ENCODE data around the gene ZNF283.
A peak's percentile ranks its signal among the peaks of the same experiment; 100 is the strongest.
"Not testable (repeated sequence)": the region's sequence is repeated elsewhere in the genome, so short reads cannot be mapped to it uniquely, and the experiment has no call there.

ZNF283 gene

DNA sequence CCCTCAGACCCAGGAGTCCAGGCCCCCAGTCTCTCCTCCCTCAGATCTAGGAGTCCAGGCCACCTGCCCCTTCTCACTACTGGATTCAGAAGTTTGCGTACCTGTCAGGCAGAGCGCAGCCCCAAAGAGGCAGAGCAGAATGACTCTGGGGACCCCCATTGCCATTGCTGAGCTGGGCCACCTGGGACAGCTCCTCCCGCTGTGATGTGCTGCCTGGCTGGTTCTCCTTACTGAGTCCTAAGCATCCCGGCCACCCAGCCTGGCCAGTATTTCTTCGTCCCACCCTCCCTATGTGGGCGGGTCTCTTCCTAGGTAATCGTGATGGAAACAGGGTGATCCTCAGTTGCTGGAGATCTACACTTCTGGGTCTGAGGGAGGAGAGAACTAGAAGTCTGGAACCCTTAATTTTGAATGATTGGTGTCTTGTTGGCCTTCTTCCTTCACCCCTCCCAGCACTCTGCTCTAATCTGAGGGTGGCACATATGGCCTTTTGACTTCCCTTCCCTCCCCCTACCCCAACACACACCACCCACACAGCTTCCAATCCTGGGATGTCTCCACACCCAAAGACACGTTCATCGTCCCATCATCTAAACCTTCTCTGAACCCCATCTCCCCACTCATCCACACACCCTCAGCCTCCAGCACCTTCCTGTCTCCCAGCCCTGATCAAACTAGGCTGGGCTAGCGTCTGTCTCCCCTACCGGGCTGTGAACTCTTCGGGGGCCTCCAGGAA is 24.7 kb upstream of the ZNF283 start, which contains the start of gene LYPD5:
Gene LYPD5, minus strand, starts transcription at position 232 of the 736 bp plus-strand sequence. Its CDS starts 67 bp downstream, at position 165.
- DNase-seq = no peak

DNA sequence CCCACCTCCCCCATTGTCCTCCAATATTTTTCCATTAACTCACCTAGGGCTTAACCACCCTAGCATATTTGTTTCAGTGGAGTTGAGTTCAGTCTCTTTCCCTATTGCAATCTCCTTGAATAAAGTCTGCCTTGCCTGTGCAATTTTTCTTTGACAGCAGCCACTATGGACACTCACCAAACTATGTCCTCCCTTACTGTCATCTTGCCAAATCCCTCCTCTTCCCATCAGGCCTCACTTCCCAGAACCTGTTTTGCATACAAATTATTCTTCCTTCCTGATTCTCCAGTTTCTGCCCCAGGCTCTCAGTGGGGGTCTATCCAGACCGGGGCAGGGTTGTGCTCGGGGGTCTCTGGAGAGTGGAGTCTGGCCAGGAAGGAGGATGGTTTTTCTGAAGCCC is 22.7 kb upstream of the ZNF283 start:
- no peak for DNase-seq

DNA sequence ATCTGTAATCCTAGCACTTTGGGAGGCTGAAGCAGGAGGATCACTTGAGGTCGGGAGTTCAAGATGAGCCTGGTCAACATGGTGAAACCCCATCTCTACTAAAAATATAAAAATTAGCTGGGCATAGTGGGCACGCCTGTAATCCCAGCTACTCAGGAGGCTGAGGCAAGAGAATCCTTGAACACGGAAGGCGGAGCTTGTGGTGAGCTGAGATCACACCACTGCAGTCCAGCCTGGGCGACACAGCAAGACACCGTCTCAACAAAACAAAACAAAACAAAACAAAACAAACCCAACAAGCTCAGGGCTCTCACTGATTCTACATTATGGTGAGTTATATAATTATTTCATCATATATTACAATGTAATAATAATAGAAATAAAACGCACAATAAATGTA is 20.7 kb upstream of the ZNF283 start:
- not testable (repeated sequence) for DNase-seq

DNA sequence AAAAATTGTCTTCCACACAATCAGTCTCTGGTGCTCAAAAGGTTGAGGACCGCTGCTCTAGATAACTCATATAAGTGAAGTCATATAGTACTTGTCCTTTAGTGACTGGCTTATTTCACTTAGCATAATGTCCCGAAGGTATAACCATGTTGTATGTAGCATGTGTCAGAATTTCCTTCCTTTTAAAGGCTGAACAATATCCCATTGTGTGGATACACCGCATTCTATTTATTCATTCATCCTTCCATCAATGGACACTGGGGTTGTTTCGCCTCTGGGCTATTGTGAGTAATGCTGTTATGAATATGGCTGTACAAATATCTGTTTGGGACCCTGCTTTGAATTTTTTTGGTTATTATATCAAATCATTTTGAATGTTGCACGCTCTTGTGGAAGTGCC is 20.3 kb upstream of the ZNF283 start:
- DNase-seq = no peak

DNA sequence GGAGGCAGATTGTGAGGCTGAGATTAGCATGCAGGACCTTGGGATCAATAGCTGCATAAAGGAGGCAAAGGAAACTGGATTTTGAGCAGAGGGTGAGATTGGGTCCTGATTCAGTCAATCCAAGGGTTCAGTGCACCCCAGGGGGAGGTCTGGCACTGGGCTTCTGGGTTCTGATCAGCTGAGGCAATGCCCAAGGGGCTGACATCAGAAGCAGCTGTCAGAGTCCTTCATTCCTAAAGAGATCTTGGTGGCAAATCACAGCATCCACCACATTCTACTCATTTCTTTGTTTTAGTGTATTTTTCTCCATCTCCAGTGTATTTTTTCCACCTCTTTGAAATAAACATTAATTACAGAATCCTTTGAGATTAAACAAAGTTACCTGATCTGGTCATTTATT is 19.5 kb upstream of the ZNF283 start:
- DNase-seq = no peak

DNA sequence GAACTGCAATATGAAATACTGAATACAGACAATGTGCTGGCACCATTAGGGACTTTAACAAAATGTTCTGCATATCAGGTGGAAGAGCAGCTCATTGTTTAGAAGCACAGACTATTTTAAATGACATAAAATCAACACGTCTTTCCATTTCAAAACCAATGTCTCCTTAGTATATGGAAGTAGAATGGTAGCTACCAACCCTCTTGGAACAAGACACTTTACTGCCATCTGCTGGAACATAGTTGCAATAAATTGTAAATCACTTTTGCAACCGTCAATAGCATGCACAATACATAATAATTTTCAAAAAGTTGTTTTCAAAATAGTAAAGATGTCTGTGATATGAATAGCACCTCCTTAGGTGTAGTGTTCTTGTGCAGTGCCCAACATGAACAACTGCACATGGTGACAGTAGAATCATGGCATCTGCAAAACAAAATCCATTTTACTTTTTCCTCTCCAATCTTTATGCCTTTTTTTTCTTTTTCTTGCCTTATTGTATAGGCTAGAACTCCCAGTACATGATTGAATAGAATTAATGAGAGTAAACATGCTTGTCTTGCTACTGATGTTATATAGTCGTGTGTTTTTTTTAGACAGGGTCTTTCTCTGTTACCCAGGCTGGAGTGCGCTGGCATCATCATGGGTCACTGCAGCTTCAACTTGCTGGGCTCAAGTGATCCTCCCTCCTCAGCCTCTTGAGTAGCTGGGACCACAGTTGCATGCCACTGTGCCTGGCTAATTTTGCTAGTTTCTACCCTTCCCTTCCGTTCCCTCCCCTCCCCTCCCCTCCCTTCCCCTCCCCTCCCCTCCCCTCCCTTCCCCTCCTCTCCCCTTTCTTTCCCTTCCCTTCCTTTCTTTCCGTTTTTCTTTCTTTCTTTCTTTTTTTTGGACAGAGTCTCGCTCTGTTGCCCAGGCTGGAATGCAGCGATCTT is 17.1 kb upstream of the ZNF283 start:
- no peak for DNase-seq

DNA sequence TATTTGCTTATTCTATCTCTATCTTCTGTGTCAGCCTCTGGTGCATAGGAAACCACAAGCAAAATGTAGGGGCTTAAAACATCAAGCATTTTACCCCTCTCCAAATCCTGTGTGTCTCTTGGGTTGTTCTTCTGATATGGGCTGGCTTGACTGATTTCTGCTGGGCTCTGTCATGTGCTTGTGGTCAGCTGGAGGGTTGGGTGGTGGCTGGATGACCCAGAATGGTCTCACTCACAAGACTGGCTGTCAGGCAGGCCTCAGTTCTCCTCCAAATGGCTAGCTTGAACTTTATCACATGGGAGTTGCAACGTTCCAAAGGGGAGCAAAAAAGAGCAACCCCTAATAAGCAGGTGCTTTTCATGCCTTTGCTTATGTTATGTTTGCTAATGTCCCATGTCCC is 15.3 kb upstream of the ZNF283 start:
- DNase-seq = no peak

DNA sequence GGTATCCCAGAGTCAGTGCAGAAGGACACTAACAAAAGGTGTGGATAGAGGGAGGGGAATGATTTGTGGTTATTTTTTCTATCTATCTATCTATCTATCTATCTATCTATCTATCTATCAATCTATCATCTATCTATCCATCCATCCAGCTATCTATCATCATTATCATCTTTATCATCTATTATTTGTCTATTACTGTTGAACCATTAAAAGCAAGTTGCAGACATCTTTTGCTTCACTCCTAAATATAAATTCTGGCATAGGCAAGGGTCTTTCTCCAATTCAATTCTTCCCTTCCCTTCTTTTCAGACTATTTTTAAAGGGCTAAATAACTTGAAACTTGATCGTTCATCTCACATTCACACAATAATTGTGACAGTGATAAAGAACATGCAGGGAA is 14.9 kb upstream of the ZNF283 start:
- DNase-seq = no peak

DNA sequence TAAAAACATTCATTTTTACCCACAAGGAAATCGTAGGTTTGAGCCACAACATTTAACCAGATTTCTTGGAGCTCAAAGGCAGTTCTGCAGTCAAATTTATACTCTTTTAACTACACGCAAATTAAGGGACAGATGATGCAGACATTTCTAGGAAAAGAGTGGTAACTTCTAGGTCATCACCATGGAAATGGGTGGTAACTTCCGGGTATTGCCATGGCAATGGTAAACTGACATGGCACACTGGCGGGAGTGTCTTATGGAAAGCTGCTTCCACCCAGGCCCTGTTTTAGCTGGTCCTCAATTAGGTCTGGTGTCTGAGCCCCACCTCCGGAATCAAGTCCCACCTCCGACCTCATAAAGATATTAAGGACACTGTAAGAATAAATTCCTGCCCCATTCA is 14.4 kb upstream of the ZNF283 start:
- peak; percentile 4 for DNase-seq

DNA sequence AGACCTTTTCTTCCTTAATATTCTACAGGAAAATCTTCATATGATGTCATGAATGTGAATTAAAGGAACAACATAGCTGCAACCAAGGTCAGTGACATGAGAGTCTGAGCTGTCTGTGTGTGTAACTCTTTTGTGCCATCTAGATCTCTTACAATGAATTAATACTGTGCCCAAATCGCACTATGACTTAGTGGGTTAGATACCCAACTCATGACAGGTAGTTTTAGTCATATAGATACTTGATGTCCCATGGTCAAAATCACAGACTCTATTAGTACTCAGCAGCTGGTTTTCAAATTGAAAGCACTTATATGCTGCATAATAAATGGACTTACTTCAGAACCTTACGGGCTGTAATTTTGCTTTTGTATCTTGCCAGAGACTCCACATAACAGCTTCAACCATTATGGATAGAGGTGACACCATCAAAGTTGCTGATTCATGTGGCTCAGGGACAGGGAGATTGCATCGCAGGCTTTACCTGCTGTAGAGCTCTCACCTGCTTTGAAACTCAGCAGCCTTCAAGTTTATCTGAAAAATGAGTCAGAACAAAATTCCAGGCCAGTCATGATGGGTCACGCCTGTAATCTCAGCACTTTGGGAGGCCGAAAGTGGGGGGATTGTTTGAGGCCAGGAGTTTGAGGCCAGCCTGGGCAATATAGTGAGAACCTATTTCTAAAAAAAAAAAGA is 12.3 kb upstream of the ZNF283 start:
- DNase-seq = no peak

DNA sequence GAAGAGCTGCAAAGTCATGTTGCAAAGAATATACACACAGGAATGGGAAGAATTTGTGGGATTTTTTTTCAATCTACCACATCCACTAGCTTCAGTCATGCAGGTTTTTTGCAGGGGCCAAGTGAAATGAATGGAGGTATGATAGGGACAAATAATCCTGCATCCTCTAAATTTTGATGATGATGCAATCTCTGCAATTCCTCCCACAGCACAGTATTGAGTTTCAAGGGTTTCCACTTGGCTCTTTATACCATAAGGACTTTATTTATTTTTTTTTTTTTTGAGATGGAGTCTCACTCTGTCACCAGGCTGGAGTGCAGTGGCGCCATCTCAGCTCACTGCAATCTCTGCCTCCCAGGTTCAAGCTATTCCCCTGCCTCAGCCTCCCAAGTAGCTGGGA is 9.7 kb upstream of the ZNF283 start:
- not testable (repeated sequence) for DNase-seq

DNA sequence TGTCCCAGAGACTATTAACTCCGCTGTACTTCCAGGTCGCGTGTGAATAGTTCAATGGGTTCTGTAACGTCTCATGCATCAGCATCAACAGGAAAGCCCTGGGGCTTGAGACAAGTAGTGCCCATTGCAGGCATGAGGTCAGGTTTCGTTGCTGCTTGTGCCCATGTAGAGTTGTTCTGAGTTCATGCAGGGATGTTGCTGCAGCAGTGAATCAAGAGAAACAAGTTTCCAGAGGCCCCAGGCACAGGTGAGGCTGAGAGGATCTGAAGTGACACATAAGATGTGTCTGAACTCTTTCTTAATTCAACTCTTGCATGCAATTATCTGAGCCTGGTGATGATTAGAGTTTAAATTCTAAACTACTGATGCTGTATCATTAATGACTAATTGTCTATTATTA is 8.6 kb upstream of the ZNF283 start:
- no peak for DNase-seq

DNA sequence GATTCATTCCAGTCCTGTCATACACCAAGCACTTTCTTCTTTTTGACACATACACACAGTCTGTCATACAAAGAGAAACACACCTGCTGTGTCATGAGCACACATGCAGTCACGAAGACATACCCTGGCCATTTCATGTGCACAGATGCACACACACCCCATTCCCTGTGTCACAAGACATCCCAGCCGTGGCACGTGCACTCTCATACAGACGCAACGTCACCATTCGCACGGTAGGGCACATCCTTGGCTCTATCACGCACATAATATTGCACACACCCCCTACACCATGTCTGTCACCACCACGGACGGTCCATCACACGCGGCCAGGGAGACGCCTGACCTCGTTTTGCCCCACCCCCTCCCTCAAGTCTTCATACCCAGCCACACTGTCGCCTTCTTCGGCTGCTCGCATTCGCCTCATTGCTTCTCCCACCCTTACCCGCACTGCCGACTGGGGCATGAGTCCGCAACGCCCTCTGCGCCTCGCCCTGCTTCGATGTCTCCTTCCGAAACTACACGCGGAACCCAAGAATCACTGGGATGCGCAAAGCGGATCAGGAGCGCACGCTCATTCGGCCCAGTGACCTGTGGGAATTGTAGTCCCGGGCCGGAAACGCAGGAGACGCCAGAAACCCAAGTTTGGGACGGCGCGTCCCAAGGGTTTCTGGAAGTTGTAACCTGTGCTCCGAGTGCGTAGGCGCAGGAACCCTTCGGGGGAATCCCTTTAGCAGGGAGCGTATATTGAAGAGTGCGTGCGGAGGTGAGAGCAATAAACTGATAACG is 6.8 kb upstream of the ZNF283 start:
- DNase-seq = peak; percentile 33

DNA sequence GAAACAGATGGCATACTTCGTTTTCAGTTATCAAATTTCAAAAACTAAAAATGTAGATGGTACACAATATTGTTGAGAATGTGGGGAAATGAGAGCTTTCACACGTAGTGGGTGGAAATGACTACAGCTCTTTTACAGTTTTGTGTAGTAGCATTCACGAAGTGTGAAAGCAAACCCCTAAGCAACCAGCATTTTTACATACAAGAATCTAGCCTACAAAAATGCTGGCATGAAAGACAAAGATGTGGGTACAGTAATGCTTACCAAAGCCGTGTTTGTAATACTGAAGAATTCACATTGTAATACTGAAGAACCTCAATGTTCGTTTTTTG is 6.3 kb upstream of the ZNF283 start:
- no peak for DNase-seq

DNA sequence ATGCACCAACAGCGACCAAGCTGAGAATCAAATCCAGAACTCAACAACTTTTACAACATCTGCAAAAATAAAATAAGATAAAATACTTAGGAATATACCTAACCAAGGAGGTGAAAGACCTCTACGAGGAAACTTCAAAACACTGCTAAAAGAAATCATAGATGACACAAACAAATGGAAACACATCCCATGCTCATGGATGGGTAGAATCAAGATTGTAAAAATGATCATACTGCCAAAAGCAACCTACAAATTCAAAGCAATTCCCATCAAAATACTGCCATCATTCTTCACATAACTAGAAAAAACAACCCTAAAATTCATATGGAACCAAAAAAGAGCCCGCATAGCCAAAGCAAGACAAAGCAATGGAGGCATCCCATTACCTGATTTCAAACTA is 3.3 kb upstream of the ZNF283 start:
- DNase-seq = not testable (repeated sequence)

DNA sequence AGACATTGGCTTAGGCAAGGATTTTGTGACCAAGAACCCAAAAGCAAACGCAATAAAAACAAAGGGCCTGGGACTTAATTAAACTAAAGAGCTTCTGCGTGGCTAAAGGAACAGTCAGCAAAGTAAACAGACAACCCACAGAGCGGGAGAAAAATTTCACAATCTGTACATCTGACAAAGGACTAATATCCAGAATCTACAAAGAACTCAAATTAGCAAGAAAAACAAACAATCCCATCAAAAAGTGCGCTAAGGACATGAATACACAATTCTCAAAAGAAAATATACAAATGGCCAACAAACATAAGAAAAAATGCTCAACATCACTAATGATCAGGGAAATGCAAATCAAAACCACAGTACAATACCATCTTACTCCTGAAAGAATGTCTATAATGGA is 2.5 kb upstream of the ZNF283 start:
- DNase-seq = not testable (repeated sequence)

DNA sequence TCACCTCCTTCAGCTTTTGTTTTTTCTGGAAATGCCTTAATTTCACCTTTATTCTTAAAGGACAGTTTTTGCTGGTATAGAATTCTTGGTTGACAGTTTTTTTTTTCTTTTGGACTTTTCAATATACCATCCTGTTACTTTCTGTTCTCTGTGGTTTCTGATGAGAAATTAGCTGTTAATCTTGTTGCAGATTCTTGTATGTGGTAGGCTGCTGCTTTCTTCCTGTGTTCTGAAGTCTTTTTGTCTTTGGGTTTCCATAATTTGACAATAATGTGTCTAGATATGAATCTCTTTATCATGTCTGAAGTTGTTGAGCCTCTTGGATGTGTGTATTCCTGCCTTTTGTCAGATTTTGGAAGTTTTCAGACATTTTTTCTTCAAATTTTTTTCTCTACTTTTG is 12.0 kb downstream of the ZNF283 start:
- DNase-seq = no peak

DNA sequence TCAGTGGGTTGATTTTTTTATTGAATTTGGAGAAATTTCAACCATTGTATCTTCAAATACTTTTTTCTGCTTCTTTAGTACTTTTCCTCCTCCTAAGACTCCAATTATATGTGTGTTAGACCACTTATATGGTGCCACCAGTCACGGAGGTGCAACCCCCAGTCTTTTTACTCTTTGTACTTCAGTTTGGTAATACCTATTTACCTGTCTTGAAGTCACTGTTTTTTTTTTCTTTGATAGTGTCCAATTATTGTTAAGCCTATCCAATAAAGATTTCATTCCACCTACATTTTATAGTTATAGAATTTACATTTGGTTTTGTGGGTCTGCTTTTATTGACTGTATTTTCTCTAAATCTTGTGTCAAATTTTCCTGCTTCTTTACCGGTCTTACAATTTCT is 14.9 kb downstream of the ZNF283 start:
- DNase-seq = no peak

DNA sequence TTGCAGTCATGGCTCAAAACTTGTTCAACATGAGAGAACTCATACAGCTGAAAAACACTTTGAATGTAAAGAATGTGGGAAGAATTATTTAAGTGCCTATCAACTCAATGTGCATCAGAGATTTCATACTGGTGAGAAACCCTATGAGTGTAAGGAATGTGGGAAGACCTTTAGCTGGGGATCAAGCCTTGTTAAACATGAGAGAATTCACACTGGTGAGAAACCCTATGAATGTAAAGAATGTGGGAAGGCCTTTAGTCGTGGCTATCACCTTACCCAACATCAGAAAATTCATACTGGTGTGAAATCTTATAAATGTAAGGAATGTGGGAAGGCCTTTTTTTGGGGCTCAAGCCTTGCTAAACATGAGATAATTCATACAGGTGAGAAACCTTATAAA is 20.1 kb downstream of the ZNF283 start:
- DNase-seq = no peak

DNA sequence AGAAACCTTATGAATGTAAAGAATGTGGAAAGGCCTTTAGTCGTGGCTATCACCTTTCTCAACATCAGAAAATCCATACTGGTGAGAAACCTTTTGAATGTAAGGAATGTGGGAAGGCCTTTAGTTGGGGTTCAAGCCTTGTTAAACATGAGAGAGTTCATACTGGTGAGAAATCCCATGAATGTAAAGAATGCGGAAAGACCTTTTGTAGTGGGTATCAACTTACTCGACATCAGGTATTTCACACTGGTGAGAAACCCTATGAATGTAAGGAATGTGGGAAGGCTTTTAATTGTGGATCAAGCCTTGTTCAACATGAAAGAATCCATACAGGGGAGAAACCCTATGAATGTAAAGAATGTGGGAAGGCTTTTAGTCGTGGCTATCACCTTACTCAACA is 20.8 kb downstream of the ZNF283 start:
- no peak for DNase-seq

DNA sequence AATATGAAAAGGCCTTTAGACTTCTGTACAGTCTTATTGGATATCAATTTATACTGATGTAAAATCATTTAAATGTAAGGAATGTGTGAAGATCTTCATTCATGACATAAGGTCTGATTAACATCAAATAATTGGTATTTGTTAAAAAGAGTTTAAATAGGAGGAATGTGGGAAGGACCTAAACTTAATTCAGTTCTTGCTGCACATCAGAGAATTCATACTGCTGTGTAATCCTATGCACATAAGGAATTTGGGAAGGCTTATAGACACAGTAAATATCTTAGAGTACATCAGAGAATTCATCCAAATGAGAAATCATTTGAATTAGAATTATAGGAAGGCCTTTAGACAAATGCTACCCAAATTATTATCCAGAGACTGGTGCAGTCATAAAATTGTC is 21.7 kb downstream of the ZNF283 start:
- DNase-seq = no peak

DNA sequence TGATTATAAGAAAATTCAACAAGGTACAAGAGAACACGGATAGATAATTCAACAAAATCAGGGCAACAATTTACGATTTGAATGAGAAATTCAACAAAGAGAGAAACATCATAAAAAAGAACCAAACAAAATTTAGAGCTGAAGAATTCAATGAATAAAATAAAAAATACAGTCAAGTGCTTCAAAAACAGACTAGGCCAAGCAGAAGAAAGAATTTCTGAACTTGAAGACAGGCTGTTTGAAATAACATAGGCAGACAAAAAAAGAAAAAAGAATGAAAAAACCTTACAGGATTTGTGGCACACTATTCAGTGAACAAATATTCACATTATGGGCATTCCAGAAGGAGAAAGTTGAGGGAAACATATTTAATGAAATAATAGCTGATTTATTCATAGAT is 31.1 kb downstream of the ZNF283 start:
- DNase-seq = no peak

DNA sequence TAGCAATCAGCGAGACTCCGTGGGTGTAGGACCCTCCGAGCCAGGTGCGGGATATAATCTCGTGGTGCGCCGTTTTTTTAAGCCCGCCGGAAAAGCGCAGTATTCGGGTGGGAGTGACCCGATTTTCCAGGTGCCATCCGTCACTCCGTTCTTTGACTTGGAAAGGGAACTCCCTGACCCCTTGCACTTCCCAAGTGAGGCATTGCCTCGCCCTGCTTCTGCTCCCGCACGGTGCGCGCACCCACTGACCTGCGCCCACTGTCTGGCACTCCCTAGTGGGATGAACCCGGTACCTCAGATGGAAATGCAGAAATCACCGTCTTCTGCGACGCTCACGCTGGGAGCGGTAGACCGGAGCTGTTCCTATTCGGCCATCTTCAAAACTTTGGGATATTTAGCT is 39.8 kb downstream of the ZNF283 start:
- not testable (repeated sequence) for DNase-seq

Measured in activated naive CD4-positive, alpha-beta T cell treated with Interleukin-2 at 50 U/mL for 16 hours (primary cell).